BJ (cell line): ENCODE results near the gene ABCC8. TPM values are rescaled to one million over a fixed set of nuclear protein-coding genes. Genes with fewer than 3 reads are reported as not detected.

Experiments
- CTCF ChIA-PET: fragments of 350-600 bp; formaldehyde crosslinking; extraction: SDS; loops from one replicate; lab custom pipeline; 2021; ENCODE audit warnings: antibody characterized with exemption, inconsistent platforms; lab: Yijun Ruan, JAX
- POLR2A ChIA-PET: fragments of 300-600 bp; sonication (Branson Sonifier 250); formaldehyde crosslinking; extraction: SDS; loops from one replicate; lab custom pipeline; 2021; ENCODE audit warnings: antibody characterized with exemption; lab: Charles Lee
- DNase-seq: peaks from one replicate; pipeline ENCODE4 v3.0.0-alpha.2; 2011; ENCODE audit warnings: low read depth
- H3K27me3 ChIP-seq: 2 replicates; pipeline ENCODE4 v1.6.0; 2011; ENCODE audit warnings: low read length; ENCODE audit not compliant: control insufficient read depth, insufficient read depth
- H3K36me3 ChIP-seq: 2 replicates; pipeline ENCODE4 v1.5.1; 2011; ENCODE audit warnings: low read length; ENCODE audit not compliant: control insufficient read depth, insufficient read depth
- H3K4me3 ChIP-seq: 2 replicates; pipeline ENCODE4 v1.5.1; 2011; ENCODE audit warnings: low read depth, mild to moderate bottlenecking, control low read depth, low read length
- CTCF ChIP-seq: IDR thresholded peaks from 2 replicates; pipeline ENCODE4 v1.5.1; 2011; ENCODE audit warnings: low read depth, mild to moderate bottlenecking, control low read depth, inconsistent platforms, low read length, moderate library complexity; ENCODE audit not compliant: insufficient read depth
- polyA plus RNA-seq: library from polyadenylated mRNA; depleted of rRNA; stranded (reverse); fragments of >200 nt; gene quantifications from 2 replicates; pipeline ENCODE4 v1.2.3, GENCODE V29; 2011

ABCC8 gene
- polyA plus RNA-seq, 1 experiment = not detected

GRCh38 chr11:17481905-17482304 is 5.3 kb upstream of the ABCC8 start:
- Histone ChIP-seq H3K4me3 (no peak overlapping the region), H3K36me3 (no peaks in the 10 kb centered on the region), H3K27me3 (peaks cover 11% of the 10 kb centered on the region)
- no peak for DNase-seq
- ChIA-PET CTCF (interaction anchor here (0.9 to 2.0 kb wide), 4 partner anchors 22 to 696 kb away, joined by 3 to 5 read pairs (median 3); no protein-coding TSS in a partner anchor), POLR2A (no interaction called here)
- TF ChIP-seq CTCF = no peak

- CTCF ChIA-PET = interaction anchor here (0.9 kb wide), 1 partner anchor 42 kb away, joined by 3 read pairs; no protein-coding TSS in a partner anchor
- DNase-seq = no peak
- H3K36me3 ChIP-seq = no peaks in the 10 kb centered on the region
- peaks cover 23% of the 10 kb centered on the region for H3K27me3 ChIP-seq
- POLR2A ChIA-PET = no interaction called here
- TF ChIP-seq CTCF = no peak
- no peak overlapping the region for H3K4me3 ChIP-seq
Observed at GRCh38 chr11:17479284-17480214, 2.9 kb upstream of the ABCC8 start.

GRCh38 chr11:17478070-17478469 is 1.4 kb upstream of the ABCC8 start:
- no peak for TF ChIP-seq CTCF
- CTCF ChIA-PET = no interaction called here
- Histone ChIP-seq H3K27me3 (peaks cover 23% of the 10 kb centered on the region), H3K36me3 (no peaks in the 10 kb centered on the region), H3K4me3 (no peak overlapping the region)
- POLR2A ChIA-PET = no interaction called here
- no peak for DNase-seq

- Histone ChIP-seq H3K27me3 (peaks cover 26% of the 10 kb centered on the region), H3K4me3 (no peak overlapping the region), H3K36me3 (no peaks in the 10 kb centered on the region)
- TF ChIP-seq CTCF = no peak
- DNase-seq = no peak
- ChIA-PET POLR2A (no interaction called here), CTCF (interaction anchor here (0.9 kb wide), 1 partner anchor 94 kb away, joined by 3 read pairs; no protein-coding TSS in a partner anchor)
Observed at GRCh38 chr11:17477361-17477760, 716 bp upstream of the ABCC8 start.

- no peak for DNase-seq
- no peaks in the 10 kb centered on the region for H3K36me3 ChIP-seq
- no peak overlapping the region for H3K4me3 ChIP-seq
- peaks cover 27% of the 10 kb centered on the region for H3K27me3 ChIP-seq
- POLR2A ChIA-PET = no interaction called here
- CTCF ChIA-PET = interaction anchor here (0.9 kb wide), 1 partner anchor 93 kb away, joined by 3 read pairs; no protein-coding TSS in a partner anchor
- no peak for TF ChIP-seq CTCF
Observed at GRCh38 chr11:17477084-17477333, 364 bp upstream of the ABCC8 start.
